SW480 (cell line): ENCODE data around the gene RBM42.
"Not testable (repeated sequence)": the region's sequence is repeated elsewhere in the genome, so short reads cannot be mapped to it uniquely, and the experiment has no call there.

Source experiments
- DNase-seq: peaks from one replicate; pipeline ENCODE4 v3.0.0-alpha.2; 2016; ENCODE audit warnings: low spot score

Gene RBM42

DNA sequence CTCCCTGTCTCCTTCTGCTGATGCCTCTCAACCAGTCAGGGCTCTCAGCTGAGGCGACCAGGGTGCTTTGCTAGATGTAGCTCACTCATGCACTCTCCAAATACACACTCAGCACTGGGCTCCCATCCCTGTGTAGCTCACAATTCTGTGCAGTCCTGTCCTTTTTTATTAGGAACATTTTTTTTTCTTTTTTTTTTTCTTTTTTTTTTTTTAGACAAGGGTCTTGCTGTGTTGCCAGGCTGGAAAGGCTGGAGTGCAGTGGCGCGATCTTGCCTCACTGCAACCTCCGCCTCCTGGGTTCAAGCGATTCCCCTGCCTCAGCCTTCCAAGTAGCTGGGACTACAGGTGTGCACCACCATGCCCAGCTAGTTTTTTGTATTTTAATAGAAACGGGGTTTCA is 26.0 kb downstream of the RBM42 start:
- not testable (repeated sequence) for DNase-seq

DNA sequence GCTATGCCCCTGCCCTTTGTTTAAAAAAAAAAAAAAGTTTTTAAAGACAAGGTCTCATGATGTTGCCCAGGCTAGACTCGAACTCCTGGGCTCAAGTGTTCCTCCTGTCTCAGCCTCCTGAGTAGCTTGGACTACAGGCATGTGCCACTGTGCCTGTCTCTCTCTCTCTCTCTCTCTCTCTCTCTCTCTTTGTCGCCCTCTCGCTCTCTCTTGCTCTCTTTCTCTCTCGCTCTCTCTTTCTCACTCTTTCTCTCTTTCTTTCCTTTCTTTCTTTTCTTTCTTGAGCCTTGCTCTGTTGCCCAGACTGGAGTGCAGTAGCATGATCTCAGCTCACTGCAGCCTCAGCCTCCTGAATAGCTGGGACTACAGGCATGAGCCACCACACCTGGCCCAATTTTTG is 26.8 kb downstream of the RBM42 start:
- DNase-seq: no peak

DNA sequence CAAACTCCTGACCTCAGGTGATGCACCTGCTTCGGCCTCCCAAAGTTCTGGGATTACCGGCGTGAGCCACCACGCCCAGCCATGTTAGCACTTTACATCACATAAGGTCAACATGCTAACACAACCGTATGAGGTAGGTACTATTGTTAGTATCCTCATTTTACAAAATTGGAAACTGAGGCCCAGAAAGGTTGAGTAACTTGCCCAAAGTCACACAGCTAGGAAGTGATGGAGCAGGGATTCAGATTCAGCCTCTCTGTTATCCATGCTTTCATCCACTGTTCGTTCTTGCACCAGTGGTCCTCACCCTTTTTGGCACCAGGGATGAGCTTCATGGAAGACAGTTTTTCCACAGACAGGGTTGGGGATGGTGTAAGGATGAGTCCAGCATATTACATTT is 27.9 kb downstream of the RBM42 start:
- DNase-seq: no peak

DNA sequence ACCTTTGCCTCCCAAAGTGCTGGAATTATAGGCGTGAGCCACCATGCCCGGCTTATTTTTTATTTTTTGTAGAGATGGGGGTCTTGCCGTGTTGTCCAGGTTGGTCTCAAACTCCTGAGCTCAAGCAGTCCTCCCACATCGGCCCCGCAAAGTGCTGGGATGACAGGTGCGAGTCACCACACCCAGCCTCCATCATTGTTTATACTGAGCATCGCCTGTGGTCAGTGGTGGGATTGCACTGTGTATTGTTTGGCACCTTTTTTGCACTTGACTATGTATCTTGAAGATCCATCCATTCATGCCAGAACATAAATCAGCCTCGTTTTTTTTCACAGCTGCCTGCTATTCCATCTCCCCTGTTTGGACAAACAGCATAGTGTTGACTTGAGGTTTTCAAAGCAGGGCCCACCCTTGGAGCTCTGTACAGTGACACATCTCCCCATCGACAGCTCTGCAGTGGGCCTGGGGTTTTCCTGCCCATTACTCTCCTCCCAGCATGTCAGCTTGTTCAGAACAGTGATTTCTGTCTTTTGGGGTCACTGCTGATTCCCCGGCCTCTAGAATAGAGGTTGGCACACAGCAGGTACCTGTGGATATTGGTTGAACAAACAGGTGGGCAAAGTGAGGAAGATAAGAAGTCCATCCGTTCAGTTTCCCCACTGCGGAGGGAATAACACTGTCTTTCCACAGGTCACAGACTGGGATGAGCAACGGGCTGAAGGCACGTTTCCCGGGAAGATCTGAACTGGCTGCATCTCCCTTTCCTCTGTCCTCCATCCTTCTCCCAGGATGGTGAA is 29.3 kb downstream of the RBM42 start:
- no peak for DNase-seq

DNA sequence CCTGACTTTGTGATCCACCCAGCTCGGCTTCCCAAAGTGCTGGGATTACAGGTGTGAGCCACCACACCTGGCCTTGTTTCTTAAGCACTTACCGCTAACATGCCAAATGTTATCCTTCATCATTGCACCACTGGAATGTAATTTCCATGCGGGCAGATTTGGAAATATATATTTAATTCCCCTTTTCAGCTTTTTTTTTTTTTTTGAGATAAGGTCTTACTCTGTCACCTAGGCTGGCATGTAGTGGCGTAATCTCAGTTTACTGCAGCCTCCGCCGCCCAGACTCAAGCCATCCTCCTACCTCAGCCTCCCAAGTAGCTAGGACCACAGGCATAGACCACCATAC is 33.1 kb downstream of the RBM42 start:
- DNase-seq: no peak

DNA sequence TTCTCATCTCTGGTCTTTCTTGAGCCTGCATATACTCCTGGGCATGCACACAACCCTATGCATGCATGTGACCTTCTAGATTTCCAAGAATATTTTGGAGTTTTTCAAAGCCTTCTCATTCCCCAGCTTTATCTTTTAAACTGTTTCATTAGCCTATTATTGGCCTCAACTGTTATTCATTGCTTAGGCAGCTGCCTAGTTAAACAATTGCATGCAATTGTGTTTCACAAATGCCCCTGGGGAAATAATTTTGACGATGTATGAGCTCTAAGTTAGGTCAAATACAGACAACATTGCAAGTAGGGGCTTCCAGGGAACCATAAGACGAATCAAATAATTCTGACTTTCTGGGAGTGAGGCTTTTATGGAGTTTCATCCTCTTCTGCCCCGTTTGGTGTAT is 35.1 kb downstream of the RBM42 start:
- DNase-seq: no peak

DNA sequence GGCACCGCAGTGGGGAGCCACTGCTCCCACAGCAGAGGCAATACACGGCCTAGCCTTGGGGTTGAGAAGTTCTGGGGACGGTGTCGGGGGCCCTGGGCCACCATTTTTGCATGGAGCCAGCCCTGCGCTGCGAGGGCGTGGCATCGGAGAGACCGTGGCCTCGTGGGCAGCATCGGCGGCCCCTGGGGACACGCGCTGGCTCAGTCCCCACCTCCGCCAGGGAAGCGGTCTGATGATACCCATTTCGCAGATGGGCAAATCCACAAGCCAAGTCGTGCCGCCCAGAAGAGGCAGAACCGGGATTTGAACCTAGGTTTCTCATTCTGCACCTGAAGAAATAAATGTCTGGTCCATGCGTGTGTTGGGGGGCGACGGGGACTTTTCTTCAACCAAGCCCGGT is 36.3 kb downstream of the RBM42 start:
- no peak for DNase-seq

DNA sequence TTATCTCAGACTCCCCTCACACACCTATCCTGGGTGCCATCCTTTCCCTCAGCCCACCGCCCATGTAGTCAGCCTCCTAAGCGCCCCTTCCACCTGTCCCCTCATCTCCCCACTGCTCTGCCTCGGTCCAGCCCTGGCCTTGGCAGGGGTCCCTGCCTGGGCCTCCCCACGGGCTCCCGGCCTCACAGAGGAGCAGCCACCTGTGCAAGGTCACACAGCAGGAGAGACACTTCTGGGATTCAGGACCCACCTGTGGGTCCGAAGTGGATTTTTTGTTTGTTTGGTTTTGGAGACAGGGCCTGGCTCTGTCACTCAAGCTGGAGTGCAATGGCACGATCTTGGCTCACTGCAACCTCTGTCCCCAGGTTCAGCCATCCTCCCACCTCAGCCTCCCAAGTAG is 36.8 kb downstream of the RBM42 start:
- DNase-seq: no peak

DNA sequence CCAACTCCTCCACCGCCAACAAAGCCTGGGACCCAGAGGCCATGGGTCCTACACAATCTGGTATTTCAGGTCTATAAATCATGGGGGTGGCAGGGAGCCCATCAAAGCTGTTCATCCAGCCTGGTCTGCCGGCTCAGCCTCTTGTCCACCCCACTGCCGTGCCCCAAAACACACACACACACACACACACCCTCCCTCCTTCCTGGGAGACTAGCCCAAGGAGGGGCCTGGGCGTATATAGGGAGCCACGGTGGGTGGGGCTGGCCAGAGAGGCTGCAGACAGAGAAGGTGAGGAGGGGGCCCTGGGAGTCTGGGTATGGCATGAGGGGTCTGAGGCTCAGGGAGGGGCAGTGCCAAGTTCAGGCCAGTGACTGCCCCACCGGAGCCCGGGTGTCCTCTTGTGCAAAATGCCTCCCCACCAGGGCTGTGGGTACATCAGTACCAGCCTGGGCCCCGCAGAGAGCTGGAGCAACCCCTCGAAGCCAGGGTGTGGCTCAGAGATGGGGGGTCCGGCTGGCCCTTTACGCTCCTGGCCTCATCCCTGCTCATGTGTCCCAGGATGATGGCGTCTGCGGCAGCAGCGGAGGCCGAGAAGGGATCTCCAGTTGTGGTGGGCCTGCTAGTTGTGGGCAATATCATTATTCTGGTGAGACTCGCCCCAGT is 37.5 kb downstream of the RBM42 start, which contains the start of gene UPK1A:
Gene UPK1A, plus strand, starts transcription at position 267 of the 663 bp plus-strand sequence. Its CDS starts 296 bp downstream, at position 563.
- DNase-seq: no peak

DNA sequence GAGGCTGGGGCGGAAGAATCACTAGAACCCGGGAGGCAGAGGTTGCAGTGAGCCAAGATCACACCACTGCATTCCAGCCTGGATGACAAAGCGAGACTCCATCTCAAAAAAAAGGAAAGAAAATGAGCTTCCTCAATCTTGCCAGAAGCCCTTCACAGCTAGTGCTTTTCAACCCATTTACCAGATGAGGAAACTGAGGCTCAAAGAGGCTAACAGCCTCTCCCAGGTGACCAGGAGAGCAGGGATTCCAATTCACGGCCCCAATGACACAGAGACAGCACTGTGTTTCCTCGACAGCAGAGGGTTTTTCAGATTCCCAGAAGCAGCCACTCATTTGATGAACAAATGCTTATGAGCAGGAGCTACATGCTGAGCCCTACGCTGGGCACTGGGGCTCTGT is 40.7 kb downstream of the RBM42 start:
- DNase-seq: no peak

DNA sequence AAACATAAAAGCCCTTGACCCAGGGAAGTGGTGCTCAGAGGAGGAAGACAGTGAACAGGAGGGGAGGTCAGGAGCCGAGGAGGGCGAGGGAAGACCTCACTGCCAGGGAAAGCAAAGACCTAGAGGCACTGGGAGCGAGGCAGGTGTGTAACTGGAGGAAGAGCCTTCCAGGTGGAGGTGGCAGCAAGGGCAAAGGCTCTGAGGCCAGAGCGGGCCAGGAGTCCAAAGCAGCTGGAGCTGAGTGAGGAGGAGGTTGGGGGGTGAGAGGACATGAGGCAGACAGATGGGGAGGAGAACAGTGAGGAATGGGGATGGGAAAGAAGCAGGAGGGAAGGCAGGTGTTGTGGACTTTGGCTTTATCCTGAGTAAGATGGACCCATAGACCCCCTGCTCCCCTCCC is 41.1 kb downstream of the RBM42 start:
- DNase-seq: no peak

DNA sequence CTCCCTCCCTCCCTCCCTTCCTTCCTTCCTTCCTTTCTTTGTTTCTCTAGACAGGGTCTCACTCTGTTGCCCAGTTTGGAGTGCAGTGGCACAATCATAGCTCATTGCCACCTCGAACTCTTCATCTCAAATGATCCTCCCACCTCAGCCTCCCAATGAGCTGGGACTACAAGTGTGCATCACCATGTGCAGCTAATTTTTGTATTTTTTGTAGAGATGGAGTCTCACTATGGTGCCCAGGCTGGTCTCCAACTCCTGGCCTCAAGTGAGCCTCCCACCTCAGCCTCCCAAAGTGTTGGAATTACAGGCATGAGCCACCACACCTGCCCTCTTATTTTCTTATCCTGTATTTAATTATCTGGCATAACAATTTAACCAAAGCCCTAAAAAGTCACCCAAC is 41.9 kb downstream of the RBM42 start:
- no peak for DNase-seq

DNA sequence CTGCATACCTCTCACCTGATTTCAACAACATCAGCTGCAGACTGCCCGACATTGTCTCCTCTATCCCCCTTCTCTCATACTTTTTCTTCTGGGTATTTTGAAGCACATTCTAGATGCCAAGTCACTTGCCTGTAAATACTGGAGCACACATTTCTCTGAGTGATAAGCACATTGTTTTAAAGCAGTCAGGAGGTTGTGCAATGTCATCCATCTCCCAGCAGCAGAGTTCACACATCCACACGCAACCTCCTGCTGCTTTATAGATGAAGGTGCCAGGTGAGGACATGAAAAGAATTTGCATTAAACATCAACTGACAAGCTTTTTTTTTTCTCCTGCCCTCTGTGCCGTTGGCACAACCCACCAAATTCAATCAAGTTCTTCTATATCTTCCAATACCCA is 43.0 kb downstream of the RBM42 start:
- DNase-seq: peak; percentile 34

DNA sequence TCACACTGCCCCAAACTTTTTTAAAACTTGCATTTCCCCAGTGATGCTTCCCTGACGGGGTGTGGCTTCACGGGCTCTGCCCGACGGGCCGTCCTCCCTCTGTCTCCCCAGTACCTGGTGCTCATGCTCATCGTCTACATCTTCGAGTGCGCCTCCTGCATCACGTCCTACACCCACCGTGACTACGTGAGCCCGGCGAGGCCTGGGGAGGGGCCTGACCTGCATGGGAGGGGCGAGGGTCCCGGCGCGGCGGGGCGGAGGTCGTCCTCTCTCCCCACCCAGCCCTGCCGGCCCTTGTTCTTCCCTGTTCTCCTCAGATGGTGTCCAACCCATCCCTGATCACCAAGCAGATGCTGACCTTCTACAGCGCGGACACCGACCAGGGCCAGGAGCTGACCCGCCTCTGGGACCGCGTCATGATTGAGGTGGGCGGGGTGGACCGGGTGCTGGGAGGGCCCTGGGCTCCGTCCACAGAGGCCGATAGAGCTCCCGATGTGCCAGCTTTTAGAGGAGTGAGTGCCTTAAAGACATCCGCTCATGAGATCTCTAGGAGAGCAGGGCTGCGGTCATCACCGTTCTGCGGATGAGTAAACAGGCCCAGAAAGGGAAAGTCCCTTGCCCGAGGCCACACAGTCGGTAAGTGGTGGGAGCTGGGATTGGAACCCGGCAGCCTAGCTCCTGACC is 44.4 kb downstream of the RBM42 start:
- peak; percentile 66 for DNase-seq

DNA sequence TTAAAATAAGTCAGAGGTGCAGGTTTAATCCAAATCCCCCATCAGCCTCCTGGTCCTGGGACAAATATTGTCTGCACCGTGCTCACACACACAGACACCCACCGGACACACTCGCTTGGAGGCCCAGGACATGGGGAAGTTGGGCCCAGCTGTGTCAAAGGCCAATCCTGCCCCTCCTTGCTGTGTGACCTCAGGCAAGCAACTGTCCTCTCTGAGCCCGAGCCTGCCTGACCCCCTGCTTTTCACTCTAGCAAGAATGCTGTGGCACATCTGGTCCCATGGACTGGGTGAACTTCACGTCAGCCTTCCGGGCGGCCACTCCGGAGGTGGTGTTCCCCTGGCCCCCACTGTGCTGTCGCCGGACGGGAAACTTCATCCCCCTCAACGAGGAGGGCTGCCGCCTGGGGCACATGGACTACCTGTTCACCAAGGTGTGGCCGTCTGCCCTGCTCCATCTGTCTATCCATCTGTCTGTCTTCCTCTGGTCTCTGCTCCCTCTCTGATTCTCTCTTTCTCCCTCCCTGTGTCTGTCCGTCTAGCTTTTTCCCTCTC is 46.8 kb downstream of the RBM42 start:
- no peak for DNase-seq
